H1 (cell line): ENCODE results near the gene S1PR3. TPM values are rescaled to one million over a fixed set of nuclear protein-coding genes. Genes with fewer than 3 reads are reported as not detected.

ENCODE experiments used
- CTCF ChIA-PET: fragments of 300-600 bp; sonication (Branson Sonifier 250); formaldehyde crosslinking; loops from one replicate; lab custom pipeline; 2021; ENCODE audit not compliant: partially characterized antibody; lab: Charles Lee
- POLR2A ChIA-PET: fragments of 300-600 bp; sonication (Branson Sonifier 250); formaldehyde crosslinking; loops from one replicate; lab custom pipeline; 2021; ENCODE audit warnings: inconsistent platforms; ENCODE audit not compliant: partially characterized antibody; lab: Charles Lee
- DNase-seq, 2 experiments: peaks; one replicate each; pipeline versions ENCODE4 v3.0.0 to v3.0.0-alpha.2; 2010 to 2022; ENCODE audit warnings: low spot score in 2 of 2, low read depth in 1 of 2, mixed read lengths in 1 of 2
- FAIRE-seq: peaks from 2 replicates; lab custom pipeline; 2011; peaks lifted over from hg19 to GRCh38; lab: Jason Lieb, UNC
- H2AFZ ChIP-seq: 2 replicates; pipeline ENCODE4 v1.8.1; 2012; ENCODE audit warnings: low read length, inconsistent platforms
- H2AK5ac ChIP-seq: 2 replicates; pipeline ENCODE4 v1.6.1; 2013; ENCODE audit warnings: low read depth, low read length
- H2BK120ac ChIP-seq: replicated peaks from 2 replicates; pipeline ENCODE3; 2013; ENCODE audit warnings: low read depth, low read length, inconsistent platforms
- H2BK12ac ChIP-seq: 2 replicates; pipeline ENCODE4 v1.6.1; 2013; ENCODE audit warnings: low read depth, low read length
- H2BK15ac ChIP-seq: 2 replicates; pipeline ENCODE4 v1.6.1; 2013; ENCODE audit warnings: low read length
- H2BK20ac ChIP-seq: 2 replicates; pipeline ENCODE4 v1.6.1; 2013; ENCODE audit warnings: low read length
- H2BK5ac ChIP-seq: 2 replicates; pipeline ENCODE4 v1.6.1; 2013; ENCODE audit warnings: low read depth, low read length
- H3K14ac ChIP-seq: 2 replicates; pipeline ENCODE4 v1.6.1; 2013; ENCODE audit warnings: inconsistent platforms; ENCODE audit not compliant: insufficient read length
- H3K18ac ChIP-seq: 2 replicates; pipeline ENCODE4 v1.6.1; 2013; ENCODE audit warnings: low read length; ENCODE audit errors: extremely low read depth
- H3K23ac ChIP-seq: 2 replicates; pipeline ENCODE4 v1.6.1; 2013; ENCODE audit warnings: inconsistent platforms; ENCODE audit not compliant: insufficient read length
- H3K23me2 ChIP-seq: 2 replicates; pipeline ENCODE4 v1.6.1; 2013; ENCODE audit warnings: low read depth, low read length
- H3K27ac ChIP-seq: 2 replicates; pipeline ENCODE4 v1.6.1; 2011; ENCODE audit warnings: low read depth, low read length, inconsistent platforms
- H3K27me3 ChIP-seq, 4 experiments: replicated peaks in 1 of 4; 1 replicate in 1 of 4; 2 replicates in 3 of 4; pipeline versions ENCODE4 v1.6.1 to v1.8.1; 2011 to 2013; ENCODE audit warnings: low read length in 3 of 4, mild to moderate bottlenecking in 3 of 4, inconsistent platforms in 2 of 4, mixed read lengths in 2 of 4, moderate library complexity in 1 of 4; ENCODE audit not compliant: control insufficient read depth in 3 of 4, insufficient read depth in 3 of 4; ENCODE audit errors: extremely low read depth in 1 of 4
- H3K36me3 ChIP-seq, 4 experiments: 2 replicates each; pipeline versions ENCODE4 v1.6.1 to v1.8.1; 2011 to 2013; ENCODE audit warnings: mild to moderate bottlenecking in 4 of 4, low read length in 3 of 4, moderate library complexity in 2 of 4, control low read depth in 1 of 4, inconsistent platforms in 1 of 4; ENCODE audit not compliant: insufficient read depth in 4 of 4, control insufficient read depth in 2 of 4
- H3K4ac ChIP-seq: replicated peaks from 2 replicates; pipeline ENCODE3; 2013; ENCODE audit warnings: low read length, low read depth, mixed read lengths, inconsistent platforms; ENCODE audit not compliant: insufficient read length
- H3K4me1 ChIP-seq, 4 experiments: replicated peaks in 1 of 4; 1 replicate in 1 of 4; 2 replicates in 3 of 4; pipeline versions ENCODE4 v1.6.1 to v1.8.1; 2011 to 2013; ENCODE audit warnings: low read length in 3 of 4, inconsistent platforms in 2 of 4, mixed read lengths in 1 of 4; ENCODE audit not compliant: insufficient read depth in 4 of 4, control insufficient read depth in 3 of 4
- H3K4me2 ChIP-seq, 2 experiments: 2 replicates each; pipeline versions ENCODE4 v1.6.1 to v1.8.1; 2011 to 2013; ENCODE audit warnings: low read depth in 2 of 2, low read length in 2 of 2, control low read depth in 1 of 2, inconsistent platforms in 1 of 2, mild to moderate bottlenecking in 1 of 2; ENCODE audit not compliant: insufficient read depth in 1 of 2
- H3K4me3 ChIP-seq, 4 experiments: fragments of 200-600, 300-600 bp in 1 of 4; sonication (generic), shearing (Covaris generic), sonication (Bioruptor Twin) in 1 of 4; 2 replicates each; pipeline versions ENCODE4 v1.5.1 to v1.8.1; 2011 to 2016; ENCODE audit warnings: low read length in 4 of 4, low read depth in 3 of 4, control low read depth in 2 of 4, inconsistent platforms in 2 of 4, mild to moderate bottlenecking in 2 of 4, mixed read lengths in 1 of 4, moderate library complexity in 1 of 4; ENCODE audit not compliant: insufficient read depth in 2 of 4; ENCODE audit errors: extremely low read depth in 1 of 4
- H3K56ac ChIP-seq: replicated peaks from 2 replicates; pipeline ENCODE3; 2013; ENCODE audit warnings: low read depth, mild to moderate bottlenecking, mixed read lengths, low read length, inconsistent platforms; ENCODE audit not compliant: insufficient read length
- H3K79me1 ChIP-seq: 2 replicates; pipeline ENCODE4 v1.6.1; 2013; ENCODE audit warnings: low read depth, low read length, control low read depth
- H3K79me2 ChIP-seq, 2 experiments: 2 replicates each; pipeline versions ENCODE4 v1.6.1 to v1.8.1; 2012 to 2013; ENCODE audit warnings: low read length in 2 of 2, mild to moderate bottlenecking in 2 of 2, inconsistent platforms in 1 of 2; ENCODE audit not compliant: insufficient read depth in 2 of 2, control insufficient read depth in 1 of 2
- H3K9ac ChIP-seq, 4 experiments: replicated peaks in 1 of 4; 1 replicate in 1 of 4; 2 replicates in 3 of 4; pipeline versions ENCODE4 v1.6.1 to v1.8.1; 2011 to 2013; ENCODE audit warnings: low read depth in 3 of 4, low read length in 3 of 4, control low read depth in 2 of 4, mild to moderate bottlenecking in 2 of 4, moderate library complexity in 2 of 4, inconsistent platforms in 1 of 4; ENCODE audit errors: extremely low read depth in 1 of 4
- H3K9me3 ChIP-seq, 2 experiments: 2 replicates each; pipeline versions ENCODE4 v1.6.1 to v1.8.1; 2012 to 2013; ENCODE audit warnings: mild to moderate bottlenecking in 2 of 2, moderate library complexity in 2 of 2, control low read depth in 1 of 2, inconsistent platforms in 1 of 2, low read depth in 1 of 2, low read length in 1 of 2, mixed read lengths in 1 of 2; ENCODE audit not compliant: insufficient read depth in 2 of 2
- H4K20me1 ChIP-seq, 2 experiments: replicated peaks in 1 of 2; 2 replicates each; pipeline versions ENCODE3 to v1.8.1; 2011 to 2013; ENCODE audit warnings: inconsistent platforms in 2 of 2, low read length in 2 of 2, mild to moderate bottlenecking in 1 of 2; ENCODE audit not compliant: insufficient read depth in 2 of 2, control insufficient read depth in 1 of 2
- H4K5ac ChIP-seq: 2 replicates; pipeline ENCODE4 v1.6.1; 2013; ENCODE audit warnings: low read length, low read depth, mixed read lengths, inconsistent platforms; ENCODE audit not compliant: insufficient read length
- H4K8ac ChIP-seq: 2 replicates; pipeline ENCODE4 v1.8.0; 2013; ENCODE audit warnings: mild to moderate bottlenecking, moderate library complexity, low read length, inconsistent platforms; ENCODE audit not compliant: insufficient read depth; ENCODE audit errors: extremely low read depth
- H4K91ac ChIP-seq: replicated peaks from 2 replicates; pipeline ENCODE3; 2013; ENCODE audit warnings: low read length, mixed read lengths, inconsistent platforms; ENCODE audit not compliant: insufficient read length
- GTF2F1 ChIP-seq: IDR thresholded peaks from 2 replicates; pipeline ENCODE4 v1.6.1; 2012; ENCODE audit warnings: low read depth, low read length, improper control_type of control experiment, borderline replicate concordance
- MAFK ChIP-seq: IDR thresholded peaks from 2 replicates; pipeline ENCODE4 v1.6.1; 2012; ENCODE audit warnings: low read depth, mild to moderate bottlenecking, improper control_type of control experiment, low read length
- NRF1 ChIP-seq: IDR thresholded peaks from 2 replicates; pipeline ENCODE4 v1.6.1; 2011; ENCODE audit warnings: mild to moderate bottlenecking, low read depth, low read length, improper control_type of control experiment
- RAD21 ChIP-seq, 2 experiments: IDR thresholded peaks in 1 of 2; conservative IDR thresholded peaks in 1 of 2; 2 replicates each; pipeline ENCODE4 v1.6.1; 2011; ENCODE audit warnings: low read depth in 2 of 2, low read length in 2 of 2, improper control_type of control experiment in 1 of 2, inconsistent platforms in 1 of 2, mild to moderate bottlenecking in 1 of 2, moderate library complexity in 1 of 2
- SIRT6 ChIP-seq: IDR thresholded peaks from one replicate; pipeline ENCODE4 v1.7.1; 2012; ENCODE audit warnings: low read length, inconsistent platforms
- SP4 ChIP-seq: IDR thresholded peaks from 2 replicates; pipeline ENCODE4 v1.6.1; 2012; ENCODE audit warnings: low read length, inconsistent platforms
- SRF ChIP-seq: IDR thresholded peaks from 2 replicates; pipeline ENCODE4 v1.6.1; 2011; ENCODE audit warnings: mild to moderate bottlenecking, low read depth, low read length, moderate library complexity
- YY1 ChIP-seq: IDR thresholded peaks from 2 replicates; pipeline ENCODE4 v1.6.1; 2011; ENCODE audit warnings: low read depth, mild to moderate bottlenecking, low read length
- WGBS, 2 experiments: shearing (Covaris generic) in 1 of 2; methylation state at CpG; one replicate each; pipeline versions ENCODE4 v1.1.6 to v1.1.7; 2013 to 2015; ENCODE audit warnings: low lambda C conversion rate in 2 of 2, mixed read lengths in 2 of 2, inconsistent platforms in 1 of 2, low coverage in 1 of 2, missing lambda C conversion rate in 1 of 2; ENCODE audit not compliant: insufficient replicate concordance in 2 of 2, insufficient coverage in 1 of 2, insufficient read length in 1 of 2; ENCODE audit errors: extremely low coverage in 1 of 2, missing lambda C conversion rate in 1 of 2; 5-methylcytosine and 5-hydroxymethylcytosine counted together
- polyA plus RNA-seq, 7 experiments: library from polyadenylated mRNA; depleted of rRNA in 3 of 7; stranded (reverse) in 5 of 7; unstranded in 2 of 7; fragments of >200 nt in 5 of 7; fragments of 200-250 nt in 2 of 7; gene quantifications; 1 replicate in 5 of 7; 2 replicates in 1 of 7; 4 replicates in 1 of 7; pipeline versions ENCODE4 v1.2.1 to v1.2.3, GENCODE V29; 2011 to 2013; ENCODE audit warnings: missing spikeins in 2 of 7, mixed read lengths in 2 of 7
- total RNA-seq: library from RNA; stranded (reverse); fragmentation: NEBNext Ultra II Directional; extraction: Animal tissue kit (Norgen Biotek cat#: 25700); gene quantifications from 2 replicates; pipeline ENCODE4 v1.2.1, GENCODE V29; 2021

The S1PR3 gene
- total and polyA plus RNA-seq, 2 of the 8 experiments (the other 6 are each of a cell fraction or from before 2014, with no cell fraction given), result 3.7 to 6.4 TPM

DNA sequence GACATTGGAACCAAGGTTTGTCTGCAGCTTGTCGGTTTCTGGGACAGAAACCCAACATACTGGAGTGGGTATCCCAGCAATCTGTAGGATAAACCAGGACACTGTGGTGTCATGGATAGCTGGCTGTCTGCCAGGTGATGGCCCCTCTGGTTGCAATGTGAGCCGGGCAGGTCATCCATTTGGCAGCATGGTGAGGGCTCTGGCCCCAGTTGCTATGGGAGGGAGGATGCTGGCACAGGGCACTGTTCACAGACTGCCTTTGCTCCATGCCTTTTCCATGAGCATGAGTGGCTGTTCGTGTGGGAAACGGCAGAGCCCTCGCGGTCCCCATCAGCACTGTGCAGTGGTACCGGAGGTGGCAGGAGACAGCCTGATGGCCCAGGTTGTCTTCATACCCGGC is 6.4 kb downstream of the S1PR3 start:
- POLR2A ChIA-PET, result interaction anchor here (1.1 kb wide), 1 partner anchor 10 kb away, joined by 3 read pairs; no protein-coding TSS in a partner anchor
- CTCF ChIA-PET, result interaction anchor here (1.1 kb wide), 1 partner anchor 28 kb away, joined by 3 read pairs; no protein-coding TSS in a partner anchor
- no peak overlapping the region for H4K91ac ChIP-seq
- no peak overlapping the region for H2BK120ac ChIP-seq
- no peaks in the 10 kb centered on the region; the same call in 1 of the 2 replicates for H3K23me2 ChIP-seq
- no peaks in the 10 kb centered on the region for H3K27me3 ChIP-seq
- H3K4ac ChIP-seq, result no peak overlapping the region
- peaks cover 0 to 7% (median 3%) of the 10 kb centered on the region in 4 experiments; a peak in 5 of 7 replicates for H3K4me1 ChIP-seq
- WGBS, 2 experiments, result 82% methylated on average over 8 of the region's 8 CpGs; no CpG with 5 or more reads in 1 of the 2 experiments
- H2AFZ ChIP-seq, result no peak overlapping the region
- no peak overlapping the region for H3K9ac ChIP-seq
- H3K18ac ChIP-seq, result no peak overlapping the region
- no peak overlapping the region for H2BK5ac ChIP-seq
- H3K9me3 ChIP-seq, result no peaks in the 10 kb centered on the region
- H3K4me3 ChIP-seq, result no peak overlapping the region
- H3K27ac ChIP-seq, result no peak overlapping the region
- no peaks in the 10 kb centered on the region for H3K79me1 ChIP-seq
- H3K23ac ChIP-seq, result no peak overlapping the region
- peaks cover 0 to 10% of the 10 kb centered on the region in 2 experiments for H4K20me1 ChIP-seq
- peak in 1 of 2 experiments; percentile 32 for DNase-seq
- H2AK5ac ChIP-seq, result no peak overlapping the region
- H3K36me3 ChIP-seq, result peaks cover 0 to 7% (median 0%) of the 10 kb centered on the region in 4 experiments; a peak in 2 of 8 replicates
- no peak overlapping the region for H2BK12ac ChIP-seq
- no peak for FAIRE-seq
- H3K4me2 ChIP-seq, result no peak overlapping the region
- no peak overlapping the region for H4K8ac ChIP-seq
- H3K56ac ChIP-seq, result no peak overlapping the region
- no peak overlapping the region for H2BK20ac ChIP-seq
- 0 out of 4 replicates have a peak, but pooled peaks cover 0 to 4% of the 10 kb centered on the region in 2 experiments for H3K79me2 ChIP-seq
- H4K5ac ChIP-seq, result no peak overlapping the region
- no peak overlapping the region for H2BK15ac ChIP-seq
- H3K14ac ChIP-seq, result no peak overlapping the region
- TF ChIP-seq RAD21 (IDR thresholded peaks at IDR 0.05 in 1 of 2, conservative IDR thresholded peaks at IDR 0.05 in 1 of 2; ENCODE audit: low read depth in 2 of 2, low read length in 2 of 2), result no peak
- TF ChIP-seq SRF, result no peak
- no peak for TF ChIP-seq MAFK
- TF ChIP-seq NRF1, result no peak
- no peak for TF ChIP-seq SP4
- TF ChIP-seq SIRT6, result no peak
- TF ChIP-seq GTF2F1, result no peak
- no peak for TF ChIP-seq YY1
